NCI-H1694 treated with DMSO at 0.1 percent for 48 hours (cell line): ENCODE results near the gene RHOC.
A peak's percentile ranks its signal among the peaks of the same experiment; 100 is the strongest.

Experiments
- DNase-seq: peaks from one replicate; lab custom pipeline; 2025; lab: John Stamatoyannopoulos, UW

Gene RHOC

DNA sequence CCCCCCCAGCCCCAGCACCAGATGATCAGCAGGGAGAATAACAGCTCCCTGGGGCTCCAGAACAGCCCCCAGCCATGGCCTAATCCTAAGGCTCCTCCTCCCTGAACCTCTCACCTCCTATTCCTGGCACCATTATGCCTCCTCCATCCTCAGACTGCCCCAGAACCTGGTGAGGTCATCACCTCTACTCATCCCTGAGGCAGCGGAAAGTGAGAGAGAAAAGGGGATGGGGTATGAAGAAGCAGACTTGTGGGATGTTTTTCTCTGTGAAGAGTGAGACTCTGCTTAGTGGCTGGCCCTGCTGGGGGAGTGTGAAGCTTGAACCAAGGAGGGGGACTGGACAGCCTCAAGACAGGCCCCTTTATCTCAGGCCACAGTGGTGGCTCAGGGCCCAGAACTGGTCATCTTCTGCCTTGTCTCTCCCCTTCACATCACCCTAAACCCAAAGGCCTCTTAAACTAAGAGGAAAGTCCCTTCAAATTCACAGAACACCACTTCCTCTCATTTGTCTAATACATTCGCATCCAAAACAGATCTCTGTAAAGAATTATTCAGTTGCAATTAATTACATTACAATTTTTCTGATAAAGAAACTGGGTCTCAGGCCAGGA, 10.4 kb upstream of the RHOC start:
- DNase-seq, result no peak

DNA sequence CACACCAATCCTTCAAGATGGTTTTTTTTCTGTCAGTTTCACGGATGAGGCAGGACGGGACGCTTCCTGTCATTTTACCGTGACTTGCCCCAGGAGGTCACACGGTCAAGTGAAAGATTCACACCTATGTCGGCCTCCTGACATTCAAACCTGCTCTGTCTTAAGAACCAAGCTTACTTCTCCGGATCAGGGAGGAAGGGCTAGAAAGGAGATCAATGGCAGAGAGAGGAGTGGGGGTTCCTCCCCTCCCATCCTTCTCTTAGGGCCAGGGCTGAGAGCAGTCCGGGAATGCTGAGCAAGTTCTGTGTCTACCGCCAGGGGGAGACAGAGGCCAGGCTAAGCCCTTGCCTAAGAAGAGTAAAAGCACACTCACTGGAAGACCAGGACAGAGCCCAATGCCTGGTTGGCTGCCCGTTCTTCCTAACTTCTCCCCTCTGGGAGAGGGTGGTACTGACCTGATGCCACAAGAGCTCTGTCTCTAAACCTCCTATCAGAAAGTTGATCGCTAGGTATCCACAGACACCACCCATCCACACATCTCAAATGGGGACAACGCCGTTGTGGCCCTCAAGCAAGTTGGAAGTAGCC, 9.3 kb upstream of the RHOC start:
- DNase-seq, result peak; percentile 90

- DNase-seq, result peak; percentile 34
Measured at GRCh38 chr1:112715264-112716053, 8.5 kb upstream of the RHOC start, which contains the start of gene PPM1J. PPM1J (minus strand) TSS chr1:112715332; CDS start chr1:112715301, 31 bp downstream.

DNA sequence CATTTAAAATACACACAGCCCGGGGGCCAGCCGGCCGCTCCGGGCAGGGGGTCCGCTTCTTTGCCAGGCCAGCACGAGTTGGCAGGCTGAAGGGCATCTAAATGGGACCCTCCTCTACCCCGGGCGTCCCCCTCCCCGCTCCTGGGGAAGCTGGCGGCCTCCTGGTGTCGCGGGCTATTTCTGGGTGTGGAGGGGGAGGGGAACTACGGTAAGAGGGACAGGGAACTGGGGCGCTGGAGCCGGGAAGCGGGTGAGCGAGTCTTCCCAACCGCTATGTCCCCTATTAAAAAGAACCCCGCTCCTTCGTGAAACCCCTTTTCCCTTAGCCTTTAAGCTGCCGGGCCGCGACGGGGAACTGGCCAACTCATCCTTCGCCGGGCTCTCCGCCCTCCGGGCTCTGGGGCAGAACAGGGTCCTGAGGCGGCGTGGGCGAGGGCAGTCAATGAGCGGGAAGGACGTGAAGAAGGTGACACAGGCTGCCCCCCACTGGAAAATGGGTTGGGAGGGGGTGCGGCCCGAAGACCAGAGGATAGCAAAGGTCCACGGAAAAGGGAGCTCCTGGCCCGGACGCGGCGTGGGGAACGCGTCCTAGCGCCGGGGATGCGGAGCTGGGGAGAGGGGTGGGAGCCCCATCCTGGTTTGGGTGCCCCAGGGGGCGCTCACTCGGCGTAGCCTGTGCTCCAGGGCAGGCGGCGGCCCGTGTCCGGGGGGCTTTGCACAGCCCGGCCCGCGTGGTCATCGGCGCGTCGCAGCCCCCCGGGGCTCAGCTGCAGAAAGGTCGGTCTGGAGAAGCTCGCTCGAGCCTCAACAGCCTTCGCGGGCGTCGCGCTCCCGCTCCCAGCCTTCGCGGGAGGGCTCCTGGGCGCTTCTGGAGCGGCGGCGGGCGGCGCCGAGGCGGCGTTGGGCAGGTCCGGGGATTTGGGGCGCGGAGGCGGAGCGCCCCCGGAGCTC, 7.7 kb upstream of the RHOC start:
- DNase-seq, result no peak

- DNase-seq, result no peak
Measured at GRCh38 chr1:112713466-112714312, 6.8 kb upstream of the RHOC start.

- DNase-seq, result no peak
Measured at GRCh38 chr1:112712701-112713128, 5.8 kb upstream of the RHOC start.

DNA sequence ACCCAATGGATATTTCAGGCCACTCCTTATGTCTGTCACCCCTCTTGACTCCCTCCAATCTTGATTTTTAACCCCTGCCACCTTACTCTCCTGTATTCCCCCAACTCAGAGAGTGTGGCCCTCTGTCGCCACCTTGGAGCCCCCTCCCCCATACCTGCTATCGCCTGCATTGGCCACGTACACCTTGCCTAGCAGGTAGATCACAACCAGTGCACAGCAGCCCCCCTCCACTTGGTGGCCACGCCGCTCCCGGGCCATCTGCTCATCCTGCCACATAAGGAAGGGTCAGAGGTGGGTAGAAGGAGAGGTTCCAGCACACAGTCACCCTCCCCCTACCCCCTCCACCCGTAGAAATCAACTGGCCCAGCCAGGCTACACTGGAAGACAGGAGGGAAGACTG, 5.3 kb upstream of the RHOC start:
- no peak for DNase-seq

DNA sequence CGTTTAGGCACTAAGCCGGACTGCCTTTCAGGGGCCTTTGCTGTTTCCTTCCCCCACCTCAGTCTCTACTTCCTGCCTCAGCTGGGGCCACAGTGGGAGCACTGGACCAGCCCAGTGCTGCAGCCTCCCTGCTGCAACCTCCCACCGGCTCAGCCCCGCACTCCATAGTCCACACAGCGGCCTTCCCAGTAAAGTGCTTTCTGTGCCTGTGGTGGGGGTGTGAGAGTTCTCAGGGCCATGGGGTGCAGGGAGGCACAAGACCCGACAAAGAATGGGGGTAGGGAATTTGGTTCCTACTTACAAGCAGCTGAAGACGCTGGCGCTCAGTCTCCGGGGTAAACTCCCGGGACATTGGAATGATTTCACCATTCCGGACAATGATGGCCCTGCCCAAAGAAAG, 4.7 kb upstream of the RHOC start:
- DNase-seq, result no peak

- DNase-seq, result no peak
Measured at GRCh38 chr1:112711041-112711440, 4.1 kb upstream of the RHOC start.

DNA sequence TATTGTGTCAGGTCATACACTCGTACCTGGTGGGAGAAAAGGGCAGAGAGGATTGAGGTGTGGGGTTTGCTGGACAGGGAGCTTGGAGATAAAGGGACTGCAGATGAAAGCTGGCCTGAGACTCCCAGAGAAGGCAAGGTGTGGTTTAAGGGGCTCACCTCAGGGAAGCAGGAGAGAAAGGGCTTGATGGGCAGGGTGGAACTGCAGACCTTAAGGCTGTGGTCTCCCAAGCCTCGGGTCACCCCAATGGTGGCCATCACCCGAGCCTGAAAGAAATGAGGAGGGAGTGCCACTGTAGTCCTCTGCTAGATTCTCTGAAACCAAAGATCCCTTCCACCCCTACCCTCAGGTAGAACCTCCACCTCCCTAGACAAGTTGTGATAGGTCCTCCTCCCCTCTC, 3.7 kb upstream of the RHOC start:
- no peak for DNase-seq

GRCh38 chr1:112710159-112710558, 3.2 kb upstream of the RHOC start:
- DNase-seq, result no peak

DNA sequence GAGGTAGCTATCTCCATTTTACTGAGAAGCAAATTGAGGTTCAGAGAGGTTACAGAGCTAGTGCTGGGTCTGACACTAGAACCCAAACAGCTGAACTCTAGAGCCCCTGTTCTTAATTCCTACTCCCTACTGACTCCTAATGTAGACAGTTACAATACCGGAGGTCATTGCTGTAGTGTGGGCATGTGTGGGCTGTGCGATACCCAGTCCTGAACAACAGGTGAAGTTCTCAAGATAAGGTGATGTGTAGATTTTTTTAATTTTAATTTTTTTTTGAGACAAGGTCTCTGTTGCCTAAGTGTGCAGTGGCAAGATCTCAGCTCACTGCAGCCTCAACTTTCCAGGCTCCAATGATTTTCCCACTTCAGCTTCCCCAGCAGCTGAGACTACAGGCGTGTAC, 1.6 kb upstream of the RHOC start:
- DNase-seq, result no peak

DNA sequence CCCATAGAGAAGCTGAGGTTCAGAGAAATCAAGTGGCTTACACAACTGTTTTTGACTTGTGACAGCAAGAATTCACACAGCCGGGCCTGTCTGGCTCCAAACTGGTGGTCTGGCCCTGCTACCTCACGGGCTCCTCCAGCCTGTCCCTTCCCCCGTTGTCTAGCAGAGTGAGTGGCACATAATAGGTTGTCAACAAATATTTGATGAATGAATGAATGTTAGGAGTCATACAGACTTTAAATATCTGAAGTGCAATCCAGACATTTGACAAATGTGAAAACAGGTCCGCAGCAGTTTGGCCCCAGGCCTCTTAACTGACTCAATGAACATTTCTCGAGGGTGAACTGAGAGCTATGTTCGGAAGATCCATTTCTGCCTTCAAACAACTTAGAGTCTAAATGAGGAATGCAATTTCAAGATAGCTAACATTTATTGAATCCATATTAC, 1.1 kb upstream of the RHOC start:
- no peak for DNase-seq

DNA sequence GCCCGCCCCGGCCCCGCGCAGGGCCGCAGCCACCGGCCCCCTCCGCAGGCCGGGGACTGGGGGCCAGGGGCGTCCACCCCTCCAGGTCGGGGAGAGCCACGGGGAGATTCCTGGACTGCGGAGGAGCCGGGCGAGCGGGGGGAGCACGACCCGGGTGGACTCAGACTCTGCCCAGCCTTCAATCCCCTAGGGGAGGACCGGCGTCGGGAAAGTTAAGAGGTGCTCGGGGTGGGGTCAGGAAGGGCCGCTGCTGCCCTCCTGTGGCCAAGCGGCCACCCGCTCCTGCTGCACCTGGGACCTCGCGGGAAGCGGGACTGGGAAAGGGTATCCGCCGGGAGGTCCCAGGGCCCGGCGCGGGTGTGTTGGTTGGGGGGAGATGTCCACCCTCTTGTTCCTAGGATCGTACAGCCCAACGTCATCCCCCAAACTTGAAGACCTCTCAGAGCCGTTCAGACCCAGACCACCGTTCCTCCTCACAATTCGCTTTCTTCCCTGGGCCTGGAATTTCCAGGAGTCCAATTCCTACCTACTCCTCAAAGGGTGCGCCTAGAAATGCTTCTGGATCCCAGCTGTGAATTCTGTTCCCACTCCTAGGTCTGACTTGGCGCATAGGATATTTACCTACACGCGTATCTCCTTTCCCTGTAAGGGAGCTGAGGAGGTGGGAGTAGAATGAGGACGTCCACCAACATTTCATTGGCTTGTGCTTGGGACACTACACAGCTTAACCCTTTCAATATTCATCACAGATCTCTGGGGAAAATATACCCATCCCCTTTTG, 484 bp upstream of the RHOC start:
- peak; percentile 71 for DNase-seq

DNA sequence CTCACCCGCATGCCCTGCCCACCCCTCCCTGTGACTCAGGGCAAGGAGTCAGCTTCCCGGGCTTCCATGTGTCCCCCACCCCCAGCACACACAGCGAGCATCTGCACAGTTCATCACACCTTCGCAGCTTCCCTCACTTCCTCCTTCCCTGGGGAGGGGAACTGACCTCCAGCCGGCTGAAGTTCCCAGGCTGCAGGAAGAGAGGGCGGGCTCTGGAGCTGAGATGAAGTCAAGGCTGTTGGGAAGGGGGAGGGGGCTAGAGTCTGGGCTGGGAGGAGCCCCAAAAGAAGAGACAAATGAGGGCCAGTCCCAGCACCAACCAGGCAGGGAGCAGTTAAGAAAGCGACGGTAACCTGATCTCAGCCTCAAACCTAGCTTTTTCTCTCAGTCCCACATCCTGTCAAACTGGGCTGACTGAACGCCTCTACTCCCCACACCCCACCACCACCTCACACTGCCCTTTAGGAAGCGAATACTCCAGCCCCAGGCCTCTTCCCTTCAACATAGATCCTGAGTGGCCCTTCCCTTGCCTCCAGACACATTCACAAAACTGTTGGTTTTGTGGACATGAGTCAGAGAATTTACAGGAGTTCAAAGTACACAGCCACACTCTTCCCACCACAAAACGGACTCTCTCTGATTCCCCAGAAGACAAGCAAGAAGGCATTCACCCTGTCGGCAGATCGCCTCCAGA, 1.8 kb downstream of the RHOC start:
- no peak for DNase-seq

DNA sequence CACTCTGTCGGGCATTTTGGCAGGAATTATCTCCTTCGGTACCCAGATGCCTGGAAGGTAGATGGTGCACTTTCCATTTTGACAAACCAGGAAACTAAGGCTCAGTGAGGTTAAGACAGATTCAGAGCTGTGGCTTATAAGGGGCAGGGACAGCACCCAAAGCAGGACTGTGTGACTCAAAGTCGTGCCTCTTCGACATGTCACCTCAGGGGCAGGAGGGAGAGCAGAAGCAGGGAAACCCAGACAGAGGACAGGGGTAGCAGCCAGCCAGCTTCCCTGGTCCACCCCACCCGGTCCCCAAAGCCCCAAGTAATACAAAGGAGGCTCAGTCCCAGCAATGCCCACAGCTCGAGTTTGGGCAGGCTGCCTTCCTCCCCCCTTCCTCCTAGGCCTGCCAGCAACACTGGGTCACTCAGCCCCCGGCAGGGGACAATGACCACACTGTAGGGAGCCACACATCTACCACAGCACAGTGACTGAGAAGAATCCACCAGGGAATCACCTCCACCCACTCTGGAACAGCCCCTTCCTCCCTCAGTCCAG, 2.5 kb downstream of the RHOC start:
- DNase-seq, result no peak

DNA sequence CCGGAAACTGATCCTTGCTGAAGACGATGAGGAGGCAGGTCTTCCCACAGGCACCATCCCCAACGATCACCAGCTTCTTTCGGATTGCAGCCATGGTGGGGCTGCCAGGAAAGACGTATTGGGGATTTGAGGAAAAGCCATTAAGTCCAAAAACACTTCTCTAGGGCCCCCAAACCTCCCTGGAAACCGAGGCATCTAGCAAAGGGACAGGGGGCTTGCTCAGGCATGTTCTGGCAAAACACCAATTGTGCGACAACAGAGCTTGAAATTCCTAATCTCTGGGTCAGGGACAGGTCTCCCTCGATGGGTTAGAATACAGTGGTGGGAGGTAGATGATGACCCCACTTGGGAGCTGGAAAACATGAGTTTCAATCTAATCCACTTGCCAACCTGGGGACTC, 3.2 kb downstream of the RHOC start:
- no peak for DNase-seq

DNA sequence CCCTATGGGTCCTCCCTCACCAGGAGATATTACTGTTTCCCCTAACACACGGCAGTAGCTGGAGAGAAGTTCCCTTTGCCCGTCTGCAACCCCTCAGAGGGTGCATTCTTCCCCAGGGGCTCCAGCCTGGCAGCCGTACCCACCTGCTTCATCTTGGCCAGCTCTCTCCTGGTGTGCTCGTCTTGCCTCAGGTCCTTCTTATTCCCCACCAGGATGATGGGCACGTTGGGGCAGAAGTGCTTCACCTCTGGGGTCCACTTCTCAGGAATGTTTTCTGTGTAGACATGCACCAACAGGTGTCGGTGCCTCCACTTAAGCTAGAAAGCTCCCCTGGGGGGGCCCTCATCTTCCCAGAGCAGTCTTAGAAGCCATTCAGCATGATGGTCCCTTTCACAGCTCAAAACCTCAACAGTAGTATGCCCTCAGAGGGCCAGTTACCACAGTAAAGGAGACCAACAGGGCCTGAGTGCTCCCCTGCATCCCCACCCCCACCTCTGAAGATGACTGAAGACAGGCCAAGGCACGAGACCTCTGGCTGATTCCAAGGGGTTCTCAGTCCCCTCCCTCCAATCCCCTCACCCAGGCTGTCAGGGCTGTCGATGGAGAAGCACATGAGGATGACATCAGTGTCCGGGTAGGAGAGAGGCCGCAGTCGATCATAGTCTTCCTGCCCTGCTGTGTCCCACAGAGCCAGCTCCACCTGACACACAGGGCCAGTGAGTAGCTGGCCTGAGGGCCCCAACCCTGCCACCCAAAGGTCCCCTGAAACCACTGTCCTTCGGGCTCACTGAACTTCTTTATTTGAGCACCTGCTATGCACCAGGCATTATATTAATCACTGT, 4.3 kb downstream of the RHOC start:
- DNase-seq, result no peak

GRCh38 chr1:112702067-112702395, 4.9 kb downstream of the RHOC start:
- DNase-seq, result no peak
